D721Med (cell line): ENCODE results near the gene MROH8.
"Not testable (repeated sequence)": the region's sequence is repeated elsewhere in the genome, so short reads cannot be mapped to it uniquely, and the experiment has no call there.

Source experiments
- DNase-seq: peaks from one replicate; pipeline ENCODE4 v3.0.0; 2011; ENCODE audit warnings: low spot score; ENCODE audit not compliant: insufficient read length
- FAIRE-seq: peaks from 2 replicates; lab custom pipeline; 2011; peaks lifted over from hg19 to GRCh38; lab: Jason Lieb, UNC
- CTCF ChIP-seq: IDR thresholded peaks from 2 replicates; pipeline ENCODE4 v1.5.1; 2012; ENCODE audit warnings: mild to moderate bottlenecking, control low read depth; ENCODE audit not compliant: insufficient read depth; ENCODE audit errors: missing control alignments

MROH8 gene

DNA sequence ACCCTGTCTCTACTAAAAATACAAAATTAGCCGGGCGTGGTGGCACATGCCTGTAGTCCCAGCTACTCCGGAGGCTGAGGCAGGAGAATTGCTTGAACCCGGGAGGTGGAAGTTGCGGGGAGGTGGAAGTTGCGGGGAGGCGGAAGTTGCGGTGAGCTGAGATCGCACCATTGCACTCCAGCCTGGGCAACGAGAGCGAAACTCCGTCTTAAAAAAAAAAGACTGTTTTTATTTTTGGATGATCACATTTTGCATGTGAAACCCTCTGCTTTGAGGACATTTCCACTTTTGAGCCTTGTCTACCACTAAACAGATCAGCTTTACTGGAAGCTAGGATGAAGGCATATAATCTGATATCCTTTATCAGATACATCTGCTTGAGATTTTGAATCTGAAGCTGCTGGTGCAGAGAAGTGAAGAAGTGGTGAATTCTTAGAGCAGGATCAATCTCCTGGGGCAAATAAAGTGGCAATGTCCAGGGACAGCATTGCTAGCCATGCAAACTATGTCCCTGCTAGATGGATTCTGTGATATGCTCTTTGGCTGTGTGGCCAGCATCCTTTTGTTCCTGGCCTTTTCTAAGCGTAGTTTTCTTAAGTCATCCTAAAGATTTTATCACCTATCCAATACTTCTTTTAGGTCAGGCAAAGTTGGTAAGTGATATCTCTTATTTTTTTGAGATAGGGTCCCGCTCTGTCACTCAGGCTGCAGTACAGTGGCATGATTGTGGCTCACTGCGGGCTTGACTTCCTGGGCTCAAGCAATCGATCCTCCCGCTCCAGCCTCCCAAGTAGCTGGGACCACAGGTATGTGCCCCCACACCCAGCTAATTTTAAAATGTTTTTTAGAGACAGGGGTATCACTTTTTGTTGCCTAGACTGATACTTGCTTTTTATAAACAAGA is 106.8 kb downstream of the MROH8 start:
- TF ChIP-seq CTCF = no peak
- DNase-seq (no peak), FAIRE-seq (no peak)

GRCh38 chr20:37071481-37071911 is 107.9 kb downstream of the MROH8 start:
- TF ChIP-seq CTCF = no peak
- FAIRE-seq (no peak), DNase-seq (no peak)

GRCh38 chr20:37069563-37069962 is 109.8 kb downstream of the MROH8 start:
- not testable (repeated sequence) for FAIRE-seq, DNase-seq

- no peak for TF ChIP-seq CTCF
- FAIRE-seq = no peak
- DNase-seq = no peak
Observed at GRCh38 chr20:37066168-37066567, 113.2 kb downstream of the MROH8 start.

GRCh38 chr20:37055276-37055675 is 124.1 kb downstream of the MROH8 start:
- no peak for TF ChIP-seq CTCF
- FAIRE-seq (no peak), DNase-seq (no peak)

DNA sequence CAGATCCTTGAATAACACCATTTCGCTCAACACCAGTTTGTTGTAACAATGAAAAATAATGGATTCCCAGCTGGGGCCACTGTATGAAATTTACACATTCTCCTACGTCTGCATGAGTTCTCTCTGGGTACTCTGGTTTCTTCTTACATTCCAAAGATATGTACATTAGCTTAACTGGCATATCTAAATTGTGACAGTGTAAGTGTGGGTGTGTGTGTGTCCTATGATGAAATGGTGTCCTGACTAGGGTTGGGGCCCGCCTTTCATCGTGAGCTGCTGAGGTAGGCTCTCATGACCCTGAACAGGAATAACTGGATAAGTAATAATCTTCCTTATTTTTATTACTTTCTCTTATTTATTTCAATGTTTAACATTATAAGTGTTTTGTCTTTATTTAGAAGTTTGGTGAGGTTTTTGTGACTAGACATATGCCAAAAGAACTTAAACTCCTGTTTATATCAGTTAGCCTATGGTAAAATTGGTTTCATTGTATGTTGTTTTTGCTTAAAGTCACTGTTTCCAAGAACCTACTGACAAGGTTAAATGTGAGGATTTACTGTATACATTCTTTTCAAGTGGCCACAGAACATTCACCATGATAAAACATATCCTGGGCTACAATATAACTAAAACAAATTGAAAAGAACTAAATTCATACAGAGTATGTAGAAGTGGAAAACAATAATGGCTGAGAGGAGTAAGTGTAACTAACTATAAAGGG is 126.0 kb downstream of the MROH8 start:
- FAIRE-seq (no peak), DNase-seq (no peak)
- TF ChIP-seq CTCF = no peak
